Lung (tissue), 12 donors: ENCODE data around the gene RFC2. TPM values are rescaled to one million over a fixed set of nuclear protein-coding genes. Genes with fewer than 3 reads are reported as not detected.

Source experiments
- ATAC-seq: fragments of 200-7000 bp; cut with Tn5 transposase; one replicate; pipeline ENCODE4 v1.9.1; 2020; ENCODE audit warnings: moderate number of reproducible peaks; ENCODE audit not compliant: insufficient read depth, low FRiP score
- DNase-seq, 3 donors: peaks; one replicate each; pipeline ENCODE4 v3.0.0-alpha.2; 2013 to 2017
- H3K27ac ChIP-seq, 2 donors: one replicate each; pipeline ENCODE4 v1.5.1; 2013; ENCODE audit warnings: mild to moderate bottlenecking in 2 of 2, moderate library complexity in 2 of 2, control low read depth in 1 of 2, inconsistent platforms in 1 of 2, low read depth in 1 of 2, low read length in 1 of 2
- H3K27me3 ChIP-seq, 3 donors: one replicate each; pipeline ENCODE4 v1.5.1; 2013; ENCODE audit warnings: low read length in 2 of 3; ENCODE audit not compliant: control insufficient read depth in 3 of 3, insufficient read depth in 3 of 3
- H3K36me3 ChIP-seq, 4 donors: one replicate each; pipeline ENCODE4 v1.5.1; 2013; ENCODE audit warnings: low read length in 4 of 4, mild to moderate bottlenecking in 1 of 4, moderate library complexity in 1 of 4; ENCODE audit not compliant: control insufficient read depth in 4 of 4, insufficient read depth in 4 of 4
- H3K4me1 ChIP-seq, 5 donors: one replicate each; pipeline ENCODE4 v1.5.1; 2013; ENCODE audit warnings: low read length in 5 of 5, mild to moderate bottlenecking in 2 of 5, moderate library complexity in 1 of 5; ENCODE audit not compliant: control insufficient read depth in 5 of 5, insufficient read depth in 5 of 5
- H3K4me3 ChIP-seq: one replicate; pipeline ENCODE4 v1.5.1; 2013; ENCODE audit warnings: mild to moderate bottlenecking, control low read depth, moderate library complexity
- H3K9ac ChIP-seq, 2 donors: one replicate each; pipeline ENCODE4 v1.5.1; 2013; ENCODE audit warnings: low read length in 2 of 2, control low read depth in 1 of 2; ENCODE audit not compliant: insufficient read depth in 1 of 2
- H3K9me3 ChIP-seq, 4 donors: one replicate each; pipeline ENCODE4 v1.5.1; 2013; ENCODE audit warnings: low read length in 3 of 4, mild to moderate bottlenecking in 1 of 4, moderate library complexity in 1 of 4; ENCODE audit not compliant: control insufficient read depth in 4 of 4, insufficient read depth in 3 of 4
- WGBS, 2 donors: extraction: QIAGEN DNeasy Blood & Tissue Kit; methylation state at CpG; one replicate each; pipeline ENCODE4 v1.1.7; 2013; 5-methylcytosine and 5-hydroxymethylcytosine counted together
- polyA plus RNA-seq, 2 donors: library from polyadenylated mRNA; stranded (reverse); fragments of 200-250 nt; gene quantifications; one replicate each; pipeline ENCODE4 v1.2.1, GENCODE V29; 2013
- total RNA-seq, 2 donors: library from RNA; depleted of rRNA in 1 of 2; stranded (reverse); fragments of >200 nt in 1 of 2; gene quantifications; one replicate each; pipeline ENCODE4 v1.2.1, GENCODE V29; 2014 to 2021
- TF ChIP-seq, protein P1 (sequence below): IDR thresholded peaks from 2 replicates; pipeline ENCODE4 v1.5.1; 2012; ENCODE audit warnings: mild to moderate bottlenecking; ENCODE audit errors: control extremely low read depth, extremely low read depth
- donor health status: control.
- donor health status: control.
- donor health status: Bipolar disorder and iron deficiency.
- donor health status: healthy.
- donor health status: DM: yes; HTN: yes; CAD: no.

The RFC2 gene
- total and polyA plus RNA-seq, 4 donors, result 14.5 to 23.8 (median 21.2) TPM

DNA sequence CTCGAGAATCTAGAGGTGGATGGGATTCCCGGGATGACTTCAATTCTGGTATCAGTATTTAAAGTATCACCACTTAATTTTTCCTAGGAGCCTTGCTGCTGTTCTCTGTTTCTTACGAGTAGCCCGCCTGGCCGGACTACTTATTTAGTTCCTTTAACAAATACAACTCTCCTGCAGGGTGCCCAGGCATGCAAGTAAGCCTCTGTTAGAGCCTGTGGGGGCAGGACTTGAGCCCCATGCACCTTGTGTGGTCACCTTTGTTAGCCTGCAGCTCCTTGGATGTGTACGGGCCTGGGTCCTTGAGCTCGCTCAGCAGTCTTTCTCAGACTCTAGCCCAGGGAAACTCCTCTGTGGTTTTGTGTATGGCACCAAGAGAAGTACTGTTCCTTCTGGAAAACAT lies 63.9 kb downstream of the RFC2 start:
- H3K36me3 ChIP-seq, result peaks cover 46 to 55% (median 48%) of the 10 kb centered on the region in 4 donors
- H3K27ac ChIP-seq, result no peak overlapping the region
- H3K4me3 ChIP-seq, result no peak overlapping the region
- H3K9me3 ChIP-seq, result no peaks in the 10 kb centered on the region
- 93 to 96% methylated on average over 7 of the region's 7 CpGs for WGBS, 2 donors
- no peak overlapping the region for H3K9ac ChIP-seq
- peaks cover 6 to 16% (median 9%) of the 10 kb centered on the region in 5 donors for H3K4me1 ChIP-seq
- DNase-seq (no peak), ATAC-seq (no peak)
- no peaks in the 10 kb centered on the region for H3K27me3 ChIP-seq
- TF ChIP-seq, protein P1, sequence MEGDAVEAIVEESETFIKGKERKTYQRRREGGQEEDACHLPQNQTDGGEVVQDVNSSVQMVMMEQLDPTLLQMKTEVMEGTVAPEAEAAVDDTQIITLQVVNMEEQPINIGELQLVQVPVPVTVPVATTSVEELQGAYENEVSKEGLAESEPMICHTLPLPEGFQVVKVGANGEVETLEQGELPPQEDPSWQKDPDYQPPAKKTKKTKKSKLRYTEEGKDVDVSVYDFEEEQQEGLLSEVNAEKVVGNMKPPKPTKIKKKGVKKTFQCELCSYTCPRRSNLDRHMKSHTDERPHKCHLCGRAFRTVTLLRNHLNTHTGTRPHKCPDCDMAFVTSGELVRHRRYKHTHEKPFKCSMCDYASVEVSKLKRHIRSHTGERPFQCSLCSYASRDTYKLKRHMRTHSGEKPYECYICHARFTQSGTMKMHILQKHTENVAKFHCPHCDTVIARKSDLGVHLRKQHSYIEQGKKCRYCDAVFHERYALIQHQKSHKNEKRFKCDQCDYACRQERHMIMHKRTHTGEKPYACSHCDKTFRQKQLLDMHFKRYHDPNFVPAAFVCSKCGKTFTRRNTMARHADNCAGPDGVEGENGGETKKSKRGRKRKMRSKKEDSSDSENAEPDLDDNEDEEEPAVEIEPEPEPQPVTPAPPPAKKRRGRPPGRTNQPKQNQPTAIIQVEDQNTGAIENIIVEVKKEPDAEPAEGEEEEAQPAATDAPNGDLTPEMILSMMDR, result no peak

DNA sequence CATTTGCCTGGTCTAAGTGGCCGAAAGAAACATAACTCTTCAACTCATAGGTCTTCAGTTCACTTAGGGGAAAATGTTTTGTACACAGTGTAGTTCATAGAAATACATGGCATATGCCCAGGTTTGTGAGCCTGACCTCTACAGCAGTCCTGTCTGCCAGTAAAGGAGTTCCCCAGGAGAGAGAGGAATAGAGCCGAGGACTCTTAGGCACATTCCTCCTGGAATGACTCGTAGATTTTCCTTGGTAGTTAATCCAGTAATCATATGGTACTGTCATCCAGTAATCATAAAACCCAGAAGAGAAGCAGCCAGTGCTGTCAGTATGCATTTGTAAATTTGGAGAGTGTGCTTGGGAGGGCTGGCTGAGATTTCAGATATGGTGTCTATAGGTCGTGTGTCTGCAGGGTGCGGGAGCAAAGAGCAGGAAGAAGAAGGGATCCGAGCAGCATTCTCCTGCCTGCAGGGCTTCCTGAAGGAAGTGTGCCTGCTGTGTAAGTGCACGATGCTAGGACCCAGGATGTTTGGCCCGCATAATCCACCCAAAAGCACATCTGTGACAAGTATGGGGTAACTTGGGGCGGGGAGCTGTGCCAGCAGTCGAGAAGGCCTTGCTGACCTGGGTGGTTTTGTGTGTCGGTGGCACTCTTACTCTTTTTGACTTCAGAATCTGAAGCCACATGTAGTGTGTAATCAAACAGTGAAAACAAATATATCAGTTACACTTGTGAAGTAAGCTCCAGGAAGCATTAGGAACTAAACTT lies 66.1 kb downstream of the RFC2 start:
- no peak overlapping the region for H3K4me3 ChIP-seq
- H3K27ac ChIP-seq, result peak overlapping the region in 1 of 2 donors; percentile 59
- whole genome bisulfite sequencing, 2 donors, result 53 to 82% methylated on average over 11 of the region's 11 CpGs
- no peaks in the 10 kb centered on the region for H3K9me3 ChIP-seq
- no peak for ATAC-seq
- H3K9ac ChIP-seq, result no peak overlapping the region
- H3K4me1 ChIP-seq, result peaks cover 9 to 27% (median 12%) of the 10 kb centered on the region in 5 donors
- no peak for DNase-seq
- TF ChIP-seq, protein P1, result no peak
- H3K36me3 ChIP-seq, result peaks cover 33 to 41% (median 35%) of the 10 kb centered on the region in 4 donors
- H3K27me3 ChIP-seq, result no peaks in the 10 kb centered on the region

DNA sequence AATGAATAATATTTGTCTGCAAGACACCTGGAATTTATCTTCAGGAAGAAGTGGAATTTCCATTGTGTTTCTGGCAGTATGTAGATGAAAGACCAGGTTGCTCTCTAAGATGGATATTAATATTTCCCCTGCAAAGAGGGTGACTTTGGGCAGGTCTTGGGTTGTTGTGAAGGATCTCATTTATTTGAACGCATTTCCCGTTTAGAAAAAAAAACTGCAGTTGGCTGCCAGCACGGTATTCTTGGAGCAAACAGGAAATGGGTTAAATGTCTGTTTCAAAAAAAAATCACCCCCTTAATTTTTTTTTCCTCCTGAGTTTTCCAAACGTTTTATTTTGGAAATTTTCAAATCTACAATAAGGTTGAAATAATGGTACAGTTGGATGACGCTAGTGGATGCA lies 68.6 kb downstream of the RFC2 start:
- H3K27ac ChIP-seq, result no peak overlapping the region
- H3K27me3 ChIP-seq, result no peaks in the 10 kb centered on the region
- H3K9me3 ChIP-seq, result no peaks in the 10 kb centered on the region
- H3K4me3 ChIP-seq, result no peak overlapping the region
- H3K36me3 ChIP-seq, result peaks cover 23 to 32% (median 27%) of the 10 kb centered on the region in 4 donors
- ATAC-seq (no peak), DNase-seq (peak in 2 of 3 donors; percentile 31 to 44)
- WGBS, 2 donors, result 4 to 10% methylated on average over 5 of the region's 5 CpGs
- TF ChIP-seq, protein P1, result no peak
- H3K4me1 ChIP-seq, result peaks cover 9 to 43% (median 12%) of the 10 kb centered on the region in 5 donors
- H3K9ac ChIP-seq, result no peak overlapping the region
